ENCODE measurements around the gene NAA16.

The NAA16 gene

GRCh38 chr13:41361491-41361890, 50.4 kb downstream of the NAA16 start:
- no peak for DNase-seq

- no peak for DNase-seq
Observed at GRCh38 chr13:41364043-41364442, 53.0 kb downstream of the NAA16 start.

- no peak for DNase-seq
Observed at GRCh38 chr13:41365631-41366030, 54.6 kb downstream of the NAA16 start.

- DNase-seq: no peak
Observed at GRCh38 chr13:41370736-41371135, 59.7 kb downstream of the NAA16 start.

DNA sequence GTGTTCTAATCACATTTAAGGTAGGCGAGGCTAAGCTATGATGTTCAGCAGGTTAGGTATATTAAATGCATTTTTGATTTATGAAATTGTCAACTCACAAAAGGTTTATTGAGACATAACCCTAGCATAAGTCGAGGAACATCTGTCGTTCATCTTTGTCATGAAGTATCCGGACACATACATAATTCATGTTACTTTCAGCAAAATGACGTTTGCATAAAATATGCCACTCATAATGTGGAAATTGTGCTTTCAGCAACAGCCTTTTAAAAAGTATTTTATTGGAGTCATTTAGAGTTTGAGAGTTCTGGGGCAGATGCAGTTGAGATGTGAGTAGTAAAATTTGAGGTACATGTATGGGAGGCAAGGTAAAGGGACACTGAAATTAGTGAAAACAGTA, 66.4 kb downstream of the NAA16 start:
- no peak for DNase-seq

DNA sequence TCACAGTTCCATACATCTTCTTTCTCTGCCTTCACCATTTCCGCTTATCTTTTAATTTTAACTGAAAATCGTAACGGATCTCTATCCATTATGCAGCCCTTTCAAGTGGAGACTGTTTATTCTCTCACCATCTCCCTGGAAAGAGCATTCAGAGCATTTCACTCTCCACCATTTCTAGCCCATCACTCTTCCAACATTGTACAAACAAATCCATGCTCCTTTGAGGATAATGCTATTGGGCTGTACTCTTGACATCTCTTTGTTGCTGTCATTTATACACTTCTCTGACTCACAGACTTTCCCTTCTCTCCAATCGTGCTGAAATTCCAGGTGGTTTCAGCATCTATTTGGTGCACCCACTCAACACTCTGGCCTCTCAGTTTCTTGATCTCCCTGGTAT, 71.4 kb downstream of the NAA16 start:
- no peak for DNase-seq

- no peak for DNase-seq
Observed at GRCh38 chr13:41383386-41383785, 72.3 kb downstream of the NAA16 start.

GRCh38 chr13:41384749-41385503, 73.9 kb downstream of the NAA16 start:
- peak in 1 of 2 donors; percentile 16 for DNase-seq

DNA sequence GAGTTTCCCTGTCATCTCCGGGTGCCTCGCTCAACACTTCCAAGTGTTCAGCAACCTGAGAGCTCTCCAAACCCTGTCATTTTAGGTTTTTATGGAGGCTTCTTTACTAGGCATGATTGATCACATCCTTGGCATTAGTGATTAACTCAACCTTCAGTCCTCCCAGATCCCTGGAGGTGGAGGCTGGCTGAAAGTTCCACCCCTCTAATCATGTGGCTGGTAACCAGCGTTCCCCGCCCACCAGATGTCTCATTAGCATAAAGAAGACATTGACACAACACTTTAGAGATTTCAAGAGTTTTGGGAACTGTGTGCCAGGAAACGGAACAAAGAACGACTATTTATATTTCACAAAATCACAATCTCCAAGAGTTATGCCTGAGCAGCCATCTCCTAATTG, 75.1 kb downstream of the NAA16 start:
- no peak for DNase-seq

DNA sequence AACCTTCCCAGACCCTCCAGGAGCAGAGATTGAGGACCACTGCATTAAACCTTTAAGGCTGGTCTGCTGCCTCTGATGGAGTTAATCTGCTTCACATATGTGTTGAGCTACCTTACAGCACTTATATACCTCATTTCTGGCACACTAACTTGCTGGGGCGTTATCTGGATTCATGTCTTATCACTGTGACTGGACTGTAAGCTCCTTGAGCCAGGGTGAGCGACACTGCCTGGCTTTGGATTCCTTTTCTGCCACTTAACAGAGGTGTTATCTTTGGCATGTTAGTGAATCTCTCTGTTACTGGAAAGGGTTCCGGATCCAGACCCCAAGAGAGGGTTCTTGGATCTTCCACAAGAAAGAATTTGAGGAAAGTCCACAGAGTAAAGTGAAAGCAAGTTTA, 76.5 kb downstream of the NAA16 start:
- no peak for DNase-seq

- no peak for DNase-seq
Observed at GRCh38 chr13:41388143-41388881, 77.2 kb downstream of the NAA16 start.

- DNase-seq: no peak
Observed at GRCh38 chr13:41389580-41389979, 78.5 kb downstream of the NAA16 start.

GRCh38 chr13:41394166-41394565, 83.1 kb downstream of the NAA16 start:
- no peak for DNase-seq

- no peak for DNase-seq
Observed at GRCh38 chr13:41398494-41399170, 87.6 kb downstream of the NAA16 start.

- no peak for DNase-seq
Observed at GRCh38 chr13:41401366-41401765, 90.3 kb downstream of the NAA16 start.

DNA sequence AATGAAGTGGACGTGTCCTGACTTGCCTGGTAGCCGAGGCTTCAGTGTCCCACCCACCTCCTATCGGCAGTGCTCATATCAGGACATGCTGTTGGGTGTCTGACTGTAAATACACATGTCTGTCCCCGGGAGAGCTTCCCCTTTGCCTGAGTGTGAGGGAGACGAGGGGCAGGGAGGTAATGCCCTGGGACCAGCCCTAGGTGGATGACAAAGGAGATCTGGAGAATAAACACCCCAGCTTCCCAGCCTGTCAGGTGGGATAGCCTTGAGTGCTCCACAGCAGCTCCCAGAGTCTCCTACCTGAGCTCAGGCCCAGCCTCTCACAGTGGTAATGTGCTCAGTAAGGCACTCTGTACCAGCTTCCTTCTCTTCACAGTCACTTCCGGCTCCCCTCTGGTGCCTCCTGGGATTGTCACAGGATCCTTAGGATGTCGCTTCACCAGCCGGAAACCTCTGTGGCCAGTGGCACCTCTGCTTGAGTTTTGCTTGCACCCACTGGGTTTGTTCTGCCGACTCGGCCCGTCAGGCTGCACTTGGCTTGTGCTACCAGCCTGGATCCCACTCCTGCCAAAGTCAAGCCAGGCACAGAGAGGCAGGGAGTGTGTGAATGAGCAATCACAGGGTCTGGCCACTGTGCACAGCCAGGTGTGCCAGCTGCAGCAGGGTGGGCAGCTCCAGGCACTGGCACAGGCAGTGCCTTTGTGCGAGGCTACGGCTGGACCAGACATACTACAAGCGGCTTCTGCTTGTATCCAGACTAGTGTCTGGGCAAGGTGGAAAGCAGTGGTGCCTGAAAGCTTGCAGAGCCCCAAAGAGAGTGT, 91.8 kb downstream of the NAA16 start:
- DNase-seq: no peak

DNA sequence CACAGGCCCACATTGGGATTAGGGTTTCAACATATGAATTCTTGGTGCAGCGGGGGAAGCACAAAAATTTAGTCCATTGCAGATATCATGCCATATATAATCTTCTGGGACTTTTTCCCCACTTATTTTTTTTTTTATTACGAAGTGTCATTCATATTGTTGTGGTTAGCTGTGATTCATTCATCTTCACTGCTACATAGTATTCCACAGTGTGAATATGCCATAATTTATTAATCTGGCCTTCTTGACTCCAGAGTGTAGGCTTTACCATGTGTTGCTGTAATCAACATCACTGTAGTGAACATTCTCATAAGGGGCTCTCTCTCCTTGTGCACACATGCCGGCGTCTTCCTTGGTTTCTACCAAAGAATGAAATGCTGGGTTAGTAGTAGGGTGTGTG, 92.9 kb downstream of the NAA16 start:
- no peak for DNase-seq

DNA sequence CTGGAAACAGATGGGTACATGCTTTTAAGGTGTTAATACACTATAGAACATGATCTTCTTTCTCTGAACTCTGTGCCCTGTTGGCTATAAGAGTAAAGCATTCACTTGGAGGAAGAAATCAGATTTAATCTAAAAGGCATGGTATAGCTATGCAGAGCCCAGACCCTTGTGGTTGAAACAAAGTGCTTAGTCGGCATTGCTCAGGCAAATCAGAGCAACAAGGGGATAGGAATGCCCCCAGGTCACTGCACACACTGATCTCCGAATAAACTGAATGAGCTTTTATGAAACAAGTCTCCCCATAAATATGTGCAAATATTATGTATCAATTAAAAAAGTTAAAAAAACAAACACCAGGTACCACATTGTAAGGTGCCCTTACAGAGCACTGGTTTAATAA, 94.3 kb downstream of the NAA16 start:
- DNase-seq: no peak

DNA sequence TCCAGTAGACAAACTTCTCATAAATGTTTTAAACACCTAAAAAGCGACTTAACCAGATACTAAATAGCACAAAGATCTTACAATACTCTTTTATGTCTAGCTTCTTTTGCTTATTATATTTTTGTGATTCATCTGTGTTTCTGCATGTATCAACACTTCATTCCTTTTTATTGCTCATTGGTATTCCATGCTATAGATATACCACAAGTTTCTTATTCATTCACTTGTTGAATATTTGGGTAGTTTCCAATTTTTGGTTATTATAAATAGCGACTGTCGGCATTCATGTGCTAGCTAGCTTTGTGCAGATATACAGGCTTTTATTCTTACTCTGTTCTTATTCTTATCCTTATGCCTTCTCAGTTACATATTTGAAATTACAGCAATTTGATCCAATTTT, 96.3 kb downstream of the NAA16 start:
- DNase-seq: no peak

DNA sequence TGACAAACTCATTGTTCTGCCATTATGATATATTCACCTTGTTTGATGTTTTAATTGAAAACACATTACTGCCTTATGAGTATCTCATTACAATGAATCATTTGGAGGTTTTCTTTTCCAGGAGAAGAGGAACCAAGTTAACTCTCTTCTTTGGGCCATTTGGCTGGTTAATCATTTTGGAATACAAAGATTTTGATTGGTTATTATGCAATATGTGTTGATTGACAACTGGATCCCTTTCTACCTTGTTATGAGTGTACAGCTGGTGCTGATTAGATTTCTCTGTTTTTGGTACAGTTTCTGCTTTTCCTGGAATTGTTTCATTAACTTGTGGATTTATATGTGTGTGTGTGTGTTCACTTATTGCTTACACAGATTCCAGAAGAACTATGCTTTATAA, 97.1 kb downstream of the NAA16 start:
- no peak for DNase-seq

DNA sequence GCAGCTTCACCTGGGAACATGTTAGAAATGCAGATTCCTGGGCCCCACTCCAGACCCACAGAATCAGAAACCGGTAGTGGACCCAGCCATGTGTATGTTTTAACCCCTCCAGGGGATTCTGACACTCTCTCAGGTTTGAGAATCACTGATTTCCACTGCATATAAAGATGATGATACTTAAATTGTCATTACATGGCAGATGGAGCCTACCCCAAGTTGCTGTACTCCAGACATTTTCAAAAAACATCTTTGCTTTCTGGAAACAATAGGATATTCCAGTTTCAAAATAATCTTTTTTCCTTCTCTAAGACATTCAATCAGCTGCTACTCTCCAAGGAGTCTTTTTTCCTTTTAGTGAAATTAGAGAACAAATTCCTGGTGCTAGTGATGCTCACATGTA, 97.7 kb downstream of the NAA16 start:
- DNase-seq: no peak

DNA sequence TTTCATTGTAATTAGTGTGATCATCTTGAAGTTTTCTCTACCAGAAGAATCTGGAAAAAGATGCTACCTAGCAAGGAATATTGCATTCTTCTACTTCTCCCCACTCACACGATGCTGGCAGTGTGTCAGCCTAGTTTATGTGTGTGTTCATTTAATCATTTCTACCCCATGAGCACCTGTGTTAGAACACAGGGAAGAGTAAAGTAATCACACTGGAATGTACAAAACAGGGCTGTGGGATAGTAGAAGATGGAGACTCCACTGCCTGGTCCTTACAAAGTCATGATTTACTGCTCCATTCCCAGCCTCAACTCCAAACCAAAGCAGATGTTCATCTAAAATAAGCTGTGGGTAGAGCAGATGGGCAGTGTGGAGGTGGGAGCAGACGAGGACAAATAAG, 98.5 kb downstream of the NAA16 start:
- no peak for DNase-seq

GRCh38 chr13:41411060-41411459, 100.0 kb downstream of the NAA16 start:
- no peak for DNase-seq
